ENCODE measurements around the gene UNC79.

The UNC79 gene

GRCh38 chr14:93757206-93757605 is 326.5 kb downstream of the UNC79 start:
- intact Hi-C loops (cut with DNase I) = no loop called here
- DNase-seq = no peak
